ENCODE data around the gene RMND5A.
"Not testable (repeated sequence)": the region's sequence is repeated elsewhere in the genome, so short reads cannot be mapped to it uniquely, and the experiment has no call there.

The RMND5A gene

GRCh38 chr2:86706220-86706619, 13.9 kb upstream of the RMND5A start:
- no peak for DNase-seq
- Histone ChIP-seq H3K27me3 (replicated peaks) (no peaks in the 10 kb centered on the region), H3K27ac (no peak overlapping the region), H3K4me3 (ENCODE audit: low read depth, low read length) (no peak overlapping the region), H3K36me3 (replicated peaks) (no peaks in the 10 kb centered on the region)
- in situ Hi-C loops (cut with HindIII; ENCODE audit: low pct_ligation_motif_present, low sequenced_read_pairs), result no loop called here
- TF ChIP-seq CTCF (IDR thresholded peaks at IDR 0.05; ENCODE audit: low read depth, low read length, missing control alignments), result no peak

DNA sequence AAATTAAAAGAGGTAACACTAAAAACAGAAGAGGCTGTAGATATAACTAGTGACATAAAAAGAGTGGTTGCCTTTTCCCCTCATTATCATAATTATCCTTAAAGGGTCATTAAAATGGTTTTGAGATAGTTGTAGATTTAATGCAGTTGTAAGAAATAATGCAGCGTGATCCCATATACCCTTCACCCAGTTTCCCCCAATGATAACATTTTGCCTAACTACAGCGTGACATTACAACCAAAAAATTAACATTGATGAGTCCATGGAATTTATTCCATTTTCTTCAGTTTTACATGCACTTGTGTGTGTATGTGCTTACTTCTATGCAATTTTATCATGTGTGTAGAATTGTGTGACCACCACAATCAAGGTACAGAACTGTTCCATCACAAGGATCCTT, 13.2 kb upstream of the RMND5A start:
- DNase-seq, result no peak
- Histone ChIP-seq H3K4me3 (ENCODE audit: low read depth, low read length) (no peak overlapping the region), H3K36me3 (replicated peaks) (no peaks in the 10 kb centered on the region), H3K27ac (no peak overlapping the region), H3K27me3 (replicated peaks) (no peaks in the 10 kb centered on the region)
- in situ Hi-C loops (cut with HindIII; ENCODE audit: low pct_ligation_motif_present, low sequenced_read_pairs), result no loop called here
- no peak for TF ChIP-seq CTCF (IDR thresholded peaks at IDR 0.05; ENCODE audit: low read depth, low read length, missing control alignments)

DNA sequence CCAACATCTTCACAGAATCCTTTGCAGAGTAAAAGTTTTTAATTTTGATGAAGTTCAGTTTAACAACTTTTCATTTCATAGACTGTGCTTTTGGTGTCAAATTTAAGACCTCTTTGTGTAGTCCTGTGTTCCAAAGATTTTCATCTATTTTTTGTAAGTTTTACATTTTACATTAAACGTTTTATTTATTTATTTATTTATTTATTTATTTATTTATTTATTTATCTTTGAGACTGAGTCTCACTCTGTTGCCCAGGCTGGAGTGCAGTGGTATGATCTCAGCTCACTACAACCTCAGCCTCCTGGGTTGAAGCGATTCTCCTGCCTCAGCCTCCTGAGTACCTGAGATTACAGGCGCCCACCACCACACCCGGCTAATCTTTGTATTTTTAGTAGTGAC, 12.0 kb upstream of the RMND5A start:
- H3K27me3 ChIP-seq (replicated peaks); H3K27ac ChIP-seq; H3K36me3 ChIP-seq (replicated peaks); DNase-seq; in situ Hi-C loops (cut with HindIII; ENCODE audit: low pct_ligation_motif_present, low sequenced_read_pairs); H3K4me3 ChIP-seq (ENCODE audit: low read depth, low read length): not testable (repeated sequence)

GRCh38 chr2:86714579-86715173, 5.4 kb upstream of the RMND5A start:
- not testable (repeated sequence) for DNase-seq

GRCh38 chr2:86719263-86719636, 841 bp upstream of the RMND5A start:
- H3K27ac ChIP-seq; in situ Hi-C loops (cut with HindIII; ENCODE audit: low pct_ligation_motif_present, low sequenced_read_pairs); H3K27me3 ChIP-seq (replicated peaks); H3K4me3 ChIP-seq (ENCODE audit: low read depth, low read length); DNase-seq; H3K36me3 ChIP-seq (replicated peaks): not testable (repeated sequence)

More at GRCh38 chr2:86714579-86715173, 5.4 kb upstream of the RMND5A start:
- H3K27ac ChIP-seq; H3K27me3 ChIP-seq (replicated peaks); in situ Hi-C loops (cut with HindIII; ENCODE audit: low pct_ligation_motif_present, low sequenced_read_pairs); H3K4me3 ChIP-seq (ENCODE audit: low read depth, low read length); H3K36me3 ChIP-seq (replicated peaks): not testable (repeated sequence)

GRCh38 chr2:86720540-86721320, 639 bp downstream of the RMND5A start:
- H3K36me3 ChIP-seq (replicated peaks); in situ Hi-C loops (cut with HindIII; ENCODE audit: low pct_ligation_motif_present, low sequenced_read_pairs); H3K27me3 ChIP-seq (replicated peaks): not testable (repeated sequence)
- Histone ChIP-seq H3K4me3 (ENCODE audit: low read depth, low read length) (peak overlapping the region; percentile 62), H3K27ac (peak overlapping the region; percentile 89)
- peak; percentile 49 for DNase-seq

DNA sequence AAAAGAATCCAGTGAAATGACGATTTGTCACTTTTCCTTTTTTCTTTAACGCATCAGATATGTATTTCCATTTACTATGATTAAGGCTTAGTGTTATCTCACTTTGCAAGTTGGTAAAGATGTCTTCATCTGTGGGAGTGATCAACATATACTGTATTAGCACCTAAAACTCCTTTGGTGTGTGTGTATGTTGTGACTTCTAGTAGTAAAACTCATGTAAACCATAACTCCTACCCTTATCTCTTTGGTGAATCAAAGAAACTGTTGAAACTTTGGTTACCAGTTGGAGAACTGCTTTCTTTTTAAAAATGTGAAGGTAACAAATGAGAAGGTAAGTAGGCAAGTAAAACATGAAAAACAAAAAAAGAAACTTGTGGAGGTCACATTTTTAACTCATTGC, 5.6 kb downstream of the RMND5A start:
- H3K27me3 ChIP-seq (replicated peaks); H3K4me3 ChIP-seq (ENCODE audit: low read depth, low read length); H3K27ac ChIP-seq; in situ Hi-C loops (cut with HindIII; ENCODE audit: low pct_ligation_motif_present, low sequenced_read_pairs); DNase-seq; H3K36me3 ChIP-seq (replicated peaks): not testable (repeated sequence)

DNA sequence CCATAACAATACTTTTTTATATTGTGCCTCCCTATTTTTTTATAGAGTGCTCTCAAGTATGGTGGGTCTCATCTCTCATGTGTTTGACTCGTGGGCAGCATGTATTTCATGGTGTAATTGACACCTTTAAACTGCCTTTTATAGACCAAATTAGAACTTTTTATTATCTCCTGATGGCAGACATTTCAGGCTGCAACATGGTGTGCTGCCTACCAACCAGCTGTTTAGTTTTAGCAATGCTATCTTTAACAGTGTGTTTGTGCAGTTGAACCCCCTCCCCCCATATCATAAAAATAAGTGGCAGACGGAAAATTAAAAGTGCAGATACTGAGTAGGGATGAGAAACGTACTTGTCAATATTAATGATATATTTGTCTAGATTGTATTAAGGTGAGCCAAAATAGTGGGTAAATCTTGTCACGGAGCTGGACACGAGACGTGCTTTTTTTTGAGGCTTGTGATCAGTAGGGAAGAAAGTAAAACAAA, 12.0 kb downstream of the RMND5A start:
- H3K27ac ChIP-seq; H3K27me3 ChIP-seq (replicated peaks); H3K36me3 ChIP-seq (replicated peaks); H3K4me3 ChIP-seq (ENCODE audit: low read depth, low read length); in situ Hi-C loops (cut with HindIII; ENCODE audit: low pct_ligation_motif_present, low sequenced_read_pairs); DNase-seq: not testable (repeated sequence)

DNA sequence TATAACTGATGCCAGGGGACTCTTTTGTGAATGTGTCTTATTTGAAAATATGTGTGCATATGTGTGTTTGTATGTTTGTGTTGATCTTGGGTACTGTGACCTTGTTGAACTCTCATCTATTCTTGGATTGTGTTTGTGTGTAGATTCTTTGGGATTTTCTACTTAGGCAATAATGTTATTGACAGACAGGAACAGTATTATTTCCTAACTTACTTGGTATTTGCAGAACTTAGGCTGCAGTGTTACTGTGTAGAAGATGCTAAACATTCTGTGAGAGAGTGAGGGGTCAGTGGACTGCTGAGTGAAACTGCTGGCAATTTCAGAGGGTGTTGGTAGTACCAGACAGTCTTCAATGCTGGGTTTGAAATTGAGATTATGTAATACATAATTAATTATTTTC, 12.7 kb downstream of the RMND5A start:
- H3K27me3 ChIP-seq (replicated peaks); in situ Hi-C loops (cut with HindIII; ENCODE audit: low pct_ligation_motif_present, low sequenced_read_pairs); DNase-seq; H3K27ac ChIP-seq; H3K36me3 ChIP-seq (replicated peaks); H3K4me3 ChIP-seq (ENCODE audit: low read depth, low read length): not testable (repeated sequence)

GRCh38 chr2:86733528-86733927, 13.4 kb downstream of the RMND5A start:
- in situ Hi-C loops (cut with HindIII; ENCODE audit: low pct_ligation_motif_present, low sequenced_read_pairs), result not testable (repeated sequence)

DNA sequence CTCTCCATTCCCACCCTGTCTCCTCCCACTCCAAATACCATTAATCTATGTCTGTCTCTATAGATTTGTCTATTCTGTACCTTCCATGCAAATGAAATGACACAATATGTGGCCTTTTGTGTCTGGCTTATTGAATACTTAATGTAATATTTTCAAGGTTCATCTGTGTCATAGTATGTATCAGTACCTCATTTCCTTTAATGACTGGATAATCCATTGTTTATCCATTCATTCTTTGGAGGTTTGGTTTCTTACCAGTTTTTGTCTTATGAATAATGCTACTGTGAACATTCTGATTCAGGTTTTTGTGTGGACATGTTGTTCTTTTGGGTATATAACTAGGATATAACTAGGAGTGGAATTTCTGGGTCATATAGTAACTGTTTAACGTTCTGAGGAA, 14.8 kb downstream of the RMND5A start:
- H3K27ac ChIP-seq; H3K36me3 ChIP-seq (replicated peaks); H3K27me3 ChIP-seq (replicated peaks); DNase-seq; in situ Hi-C loops (cut with HindIII; ENCODE audit: low pct_ligation_motif_present, low sequenced_read_pairs); H3K4me3 ChIP-seq (ENCODE audit: low read depth, low read length): not testable (repeated sequence)

More at GRCh38 chr2:86733528-86733927, 13.4 kb downstream of the RMND5A start:
- not testable (repeated sequence) for H3K27me3 ChIP-seq (replicated peaks); H3K4me3 ChIP-seq (ENCODE audit: low read depth, low read length); H3K27ac ChIP-seq; H3K36me3 ChIP-seq (replicated peaks); DNase-seq

GRCh38 chr2:86739485-86739884, 19.4 kb downstream of the RMND5A start:
- DNase-seq; in situ Hi-C loops (cut with HindIII; ENCODE audit: low pct_ligation_motif_present, low sequenced_read_pairs): not testable (repeated sequence)

More at GRCh38 chr2:86739485-86739884, 19.4 kb downstream of the RMND5A start:
- not testable (repeated sequence) for H3K27ac ChIP-seq; H3K4me3 ChIP-seq (ENCODE audit: low read depth, low read length); H3K27me3 ChIP-seq (replicated peaks); H3K36me3 ChIP-seq (replicated peaks)
